ENCODE measurements around the gene PRELID3B. TPM values are rescaled to one million over a fixed set of nuclear protein-coding genes. Genes with fewer than 3 reads are reported as not detected.
A peak's percentile ranks its signal among the peaks of the same experiment; 100 is the strongest.
"Not testable (repeated sequence)": the region's sequence is repeated elsewhere in the genome, so short reads cannot be mapped to it uniquely, and the experiment has no call there.

Gene PRELID3B
- total RNA-seq, 4 donors from 2014 or later, result 35.1 to 60.8 (median 40.0) TPM

GRCh38 chr20:59015411-59015810 lies 27.2 kb downstream of the PRELID3B start:
- ATAC-seq, result no peak
- peaks cover 0 to 7% of the 10 kb centered on the region in 2 donors for H3K36me3 ChIP-seq
- TF ChIP-seq POLR2AphosphoS5 (IDR thresholded peaks at IDR 0.05), result no peak
- no peak for TF ChIP-seq POLR2A (IDR thresholded peaks at IDR 0.05)
- H3K27me3 ChIP-seq, result no peaks in the 10 kb centered on the region
- 80 to 83% methylated on average over 2 to 4 of the region's 16 CpGs for WGBS, 2 donors (ENCODE audit: low coverage in 1 of 2)
- H3K27ac ChIP-seq, result no peak overlapping the region
- no peaks in the 10 kb centered on the region for H3K4me1 ChIP-seq
- no peaks in the 10 kb centered on the region for H3K9me3 ChIP-seq
- no peak overlapping the region for H3K4me3 ChIP-seq

- no peak overlapping the region for H3K27ac ChIP-seq
- TF ChIP-seq POLR2AphosphoS5 (IDR thresholded peaks at IDR 0.05) (no peak), POLR2A (IDR thresholded peaks at IDR 0.05) (no peak), CTCF (IDR thresholded peaks at IDR 0.05) (no peak), EP300 (IDR thresholded peaks at IDR 0.05) (no peak)
- ATAC-seq, result no peak
- WGBS, 2 donors (ENCODE audit: low coverage in 1 of 2), result 67 to 88% methylated on average over 1 to 5 of the region's 17 CpGs
- H3K9me3 ChIP-seq, result no peaks in the 10 kb centered on the region
- H3K36me3 ChIP-seq, result peaks cover 0 to 7% of the 10 kb centered on the region in 2 donors
- H3K4me3 ChIP-seq, result no peak overlapping the region
- H3K4me1 ChIP-seq, result no peaks in the 10 kb centered on the region
- H3K27me3 ChIP-seq, result no peaks in the 10 kb centered on the region
Observed at GRCh38 chr20:59014680-59015389, 27.8 kb downstream of the PRELID3B start.

GRCh38 chr20:59013959-59014608 lies 28.5 kb downstream of the PRELID3B start:
- Histone ChIP-seq H3K4me3 (no peak overlapping the region), H3K9me3 (no peaks in the 10 kb centered on the region), H3K36me3 (peaks cover 0 to 7% of the 10 kb centered on the region in 2 donors), H3K27me3 (no peaks in the 10 kb centered on the region), H3K4me1 (no peaks in the 10 kb centered on the region), H3K27ac (no peak overlapping the region)
- TF ChIP-seq POLR2A (IDR thresholded peaks at IDR 0.05), result no peak
- TF ChIP-seq POLR2AphosphoS5 (IDR thresholded peaks at IDR 0.05), result no peak
- TF ChIP-seq CTCF (IDR thresholded peaks at IDR 0.05), result no peak
- TF ChIP-seq EP300 (IDR thresholded peaks at IDR 0.05), result no peak
- WGBS, 2 donors (ENCODE audit: low coverage in 1 of 2), result 77 to 86% methylated on average over 1 to 10 of the region's 13 CpGs
- ATAC-seq, result no peak

- Histone ChIP-seq H3K27me3 (no peaks in the 10 kb centered on the region), H3K36me3 (peaks cover 0 to 7% of the 10 kb centered on the region in 2 donors), H3K4me3 (no peak overlapping the region), H3K27ac (no peak overlapping the region), H3K9me3 (no peaks in the 10 kb centered on the region), H3K4me1 (no peaks in the 10 kb centered on the region)
- WGBS, 2 donors (ENCODE audit: low coverage in 1 of 2), result 80 to 85% methylated on average over 12 to 17 of the region's 17 CpGs
- TF ChIP-seq EP300 (IDR thresholded peaks at IDR 0.05) (no peak), POLR2A (IDR thresholded peaks at IDR 0.05) (no peak), POLR2AphosphoS5 (IDR thresholded peaks at IDR 0.05) (no peak), CTCF (IDR thresholded peaks at IDR 0.05) (no peak)
- ATAC-seq, result no peak
Observed at GRCh38 chr20:59013031-59013951, 29.3 kb downstream of the PRELID3B start.

- H3K4me3 ChIP-seq, H3K27me3 ChIP-seq, ATAC-seq, H3K9me3 ChIP-seq, H3K4me1 ChIP-seq, H3K36me3 ChIP-seq: not testable (repeated sequence)
- H3K27ac ChIP-seq, result peak overlapping the region in 3 of 4 donors; percentile 19 to 45 (median 20)
- 81 to 100% methylated on average over 1 to 3 of the region's 3 CpGs for WGBS, 2 donors (ENCODE audit: low coverage in 1 of 2)
Observed at GRCh38 chr20:59011874-59012157, 30.8 kb downstream of the PRELID3B start.

Measured in gastroesophageal sphincter (tissue), 4 donors.